Neural progenitor cell (in vitro differentiated cells): ENCODE measurements around the gene SMPD3. TPM values are rescaled to one million over a fixed set of nuclear protein-coding genes. Genes with fewer than 3 reads are reported as not detected.

Experiments used
- DNase-seq: peaks from one replicate; pipeline ENCODE4 v3.0.0-alpha.2; 2016; ENCODE audit warnings: low spot score
- H2AFZ ChIP-seq: fragments of 200-600 bp; sonication (generic); replicated peaks from 2 replicates; pipeline ENCODE4 v1.6.1; 2016; ENCODE audit warnings: antibody characterized with exemption
- H3F3A ChIP-seq: fragments of 200-600 bp; sonication (generic); 2 replicates; pipeline ENCODE4 v1.6.1; 2016; ENCODE audit warnings: antibody characterized with exemption, low read depth
- H3K27ac ChIP-seq: fragments of 200-600 bp; sonication (generic); 2 replicates; pipeline ENCODE4 v1.5.1; 2016; ENCODE audit warnings: mild to moderate bottlenecking
- H3K27me3 ChIP-seq: fragments of 200-600 bp; sonication (generic); 2 replicates; pipeline ENCODE4 v1.6.1; 2016; ENCODE audit warnings: mild to moderate bottlenecking, moderate library complexity
- H3K36me3 ChIP-seq: fragments of 200-600 bp; sonication (generic); 2 replicates; pipeline ENCODE4 v1.5.1; 2016
- H3K4me1 ChIP-seq: fragments of 200-600 bp; sonication (generic); 2 replicates; pipeline ENCODE4 v1.6.1; 2016; ENCODE audit warnings: mixed run types
- H3K4me2 ChIP-seq: fragments of 200-600 bp; sonication (generic); 2 replicates; pipeline ENCODE4 v1.6.1; 2016
- H3K4me3 ChIP-seq: fragments of 200-600 bp; sonication (generic); 2 replicates; pipeline ENCODE4 v1.5.1; 2016
- H3K79me2 ChIP-seq: fragments of 200-600 bp; sonication (generic); 2 replicates; pipeline ENCODE4 v1.6.1; 2016; ENCODE audit warnings: low read depth
- H3K9ac ChIP-seq: fragments of 200-600 bp; sonication (generic); 2 replicates; pipeline ENCODE4 v1.6.1; 2016
- H3K9me3 ChIP-seq: fragments of 200-600 bp; sonication (generic); 2 replicates; pipeline ENCODE4 v1.5.1; 2016; ENCODE audit warnings: low read depth
- H4K20me1 ChIP-seq: fragments of 200-600 bp; sonication (generic); 2 replicates; pipeline ENCODE4 v1.6.1; 2016; ENCODE audit warnings: low read depth
- H3K27ac Mint-ChIP-seq: 3 replicates; pipeline ENCODE4 v1.8.0; 2021; ENCODE audit warnings: mixed read lengths
- H3K27me3 Mint-ChIP-seq: 2 replicates; pipeline ENCODE4 v1.8.0; 2022; ENCODE audit warnings: low read depth, mild to moderate bottlenecking, inconsistent platforms, moderate library complexity, mixed read lengths; ENCODE audit not compliant: insufficient read depth
- H3K36me3 Mint-ChIP-seq: 3 replicates; pipeline ENCODE4 v1.8.0; 2021; ENCODE audit warnings: mixed read lengths
- H3K4me1 Mint-ChIP-seq: 3 replicates; pipeline ENCODE4 v1.8.0; 2021; ENCODE audit warnings: mixed read lengths
- H3K4me3 Mint-ChIP-seq: 3 replicates; pipeline ENCODE4 v1.8.0; 2021; ENCODE audit warnings: mild to moderate bottlenecking, moderate library complexity, mixed read lengths
- H3K9me3 Mint-ChIP-seq: 3 replicates; pipeline ENCODE4 v1.8.0; 2020; ENCODE audit warnings: mixed read lengths
- EZH2 ChIP-seq: fragments of 200-600 bp; sonication (generic); IDR thresholded peaks from 2 replicates; pipeline ENCODE4 v1.6.1; 2017; ENCODE audit warnings: antibody characterized with exemption, mild to moderate bottlenecking, moderate library complexity
- EZH2phosphoT487 ChIP-seq: fragments of 200-600 bp; sonication (generic); IDR thresholded peaks from 2 replicates; pipeline ENCODE4 v1.6.1; 2017; ENCODE audit warnings: antibody characterized with exemption
- total RNA-seq: library from RNA; depleted of rRNA; stranded (reverse); fragments of >200 nt; gene quantifications from 2 replicates; pipeline ENCODE4 v1.2.3, GENCODE V29; 2015; ENCODE audit warnings: low replicate concordance
- TF ChIP-seq, protein P1 (sequence below): fragments of 200-600 bp; sonication (generic); IDR thresholded peaks from 2 replicates; pipeline ENCODE4 v1.5.1; 2017; ENCODE audit warnings: antibody characterized with exemption, mild to moderate bottlenecking

The SMPD3 gene
- total RNA-seq, 1 donor from 2014 or later = not detected

DNA sequence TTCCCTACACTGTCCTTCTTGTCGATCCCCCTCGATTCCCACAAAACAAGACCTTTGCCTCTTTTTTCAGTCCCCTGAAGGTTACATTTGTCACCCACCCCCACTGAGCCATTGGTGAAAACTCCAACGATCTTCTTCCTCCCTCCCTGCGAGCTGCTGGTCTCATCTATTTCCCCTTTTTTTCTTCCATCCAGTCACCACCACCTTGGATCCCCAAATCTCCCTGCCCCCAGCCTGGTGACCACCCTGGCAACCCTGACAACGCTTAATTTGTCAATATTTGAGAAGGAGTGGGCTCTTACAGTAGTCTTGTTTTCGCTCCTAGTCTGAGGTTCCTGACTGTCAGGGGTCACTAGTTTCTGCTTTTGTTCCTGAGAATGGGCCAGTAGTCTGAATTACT is 62.9 kb downstream of the SMPD3 start:
- Histone ChIP-seq H3K36me3 (no peaks in the 10 kb centered on the region), H3K79me2 (no peaks in the 10 kb centered on the region), H3K4me2 (no peak overlapping the region), H3K4me1 (peaks cover 24% of the 10 kb centered on the region), H3K27ac (no peak overlapping the region), H4K20me1 (no peaks in the 10 kb centered on the region), H3K27me3 (no peaks in the 10 kb centered on the region), H3F3A (peaks cover 13% of the 10 kb centered on the region), H3K9ac (no peak overlapping the region), H3K4me3 (no peak overlapping the region), H3K9me3 (no peaks in the 10 kb centered on the region), H2AFZ (no peak overlapping the region)
- no peak overlapping the region for H3K4me3 Mint-ChIP-seq
- no peak for TF ChIP-seq EZH2phosphoT487
- no peak for TF ChIP-seq EZH2
- TF ChIP-seq, protein P1, sequence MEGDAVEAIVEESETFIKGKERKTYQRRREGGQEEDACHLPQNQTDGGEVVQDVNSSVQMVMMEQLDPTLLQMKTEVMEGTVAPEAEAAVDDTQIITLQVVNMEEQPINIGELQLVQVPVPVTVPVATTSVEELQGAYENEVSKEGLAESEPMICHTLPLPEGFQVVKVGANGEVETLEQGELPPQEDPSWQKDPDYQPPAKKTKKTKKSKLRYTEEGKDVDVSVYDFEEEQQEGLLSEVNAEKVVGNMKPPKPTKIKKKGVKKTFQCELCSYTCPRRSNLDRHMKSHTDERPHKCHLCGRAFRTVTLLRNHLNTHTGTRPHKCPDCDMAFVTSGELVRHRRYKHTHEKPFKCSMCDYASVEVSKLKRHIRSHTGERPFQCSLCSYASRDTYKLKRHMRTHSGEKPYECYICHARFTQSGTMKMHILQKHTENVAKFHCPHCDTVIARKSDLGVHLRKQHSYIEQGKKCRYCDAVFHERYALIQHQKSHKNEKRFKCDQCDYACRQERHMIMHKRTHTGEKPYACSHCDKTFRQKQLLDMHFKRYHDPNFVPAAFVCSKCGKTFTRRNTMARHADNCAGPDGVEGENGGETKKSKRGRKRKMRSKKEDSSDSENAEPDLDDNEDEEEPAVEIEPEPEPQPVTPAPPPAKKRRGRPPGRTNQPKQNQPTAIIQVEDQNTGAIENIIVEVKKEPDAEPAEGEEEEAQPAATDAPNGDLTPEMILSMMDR = no peak
- peak overlapping the region; percentile 9 for H3K27ac Mint-ChIP-seq
- H3K4me1 Mint-ChIP-seq = peaks cover 35% of the 10 kb centered on the region
- peaks cover 19% of the 10 kb centered on the region for H3K27me3 Mint-ChIP-seq
- H3K9me3 Mint-ChIP-seq = no peaks in the 10 kb centered on the region
- H3K36me3 Mint-ChIP-seq = no peaks in the 10 kb centered on the region
- DNase-seq = no peak

DNA sequence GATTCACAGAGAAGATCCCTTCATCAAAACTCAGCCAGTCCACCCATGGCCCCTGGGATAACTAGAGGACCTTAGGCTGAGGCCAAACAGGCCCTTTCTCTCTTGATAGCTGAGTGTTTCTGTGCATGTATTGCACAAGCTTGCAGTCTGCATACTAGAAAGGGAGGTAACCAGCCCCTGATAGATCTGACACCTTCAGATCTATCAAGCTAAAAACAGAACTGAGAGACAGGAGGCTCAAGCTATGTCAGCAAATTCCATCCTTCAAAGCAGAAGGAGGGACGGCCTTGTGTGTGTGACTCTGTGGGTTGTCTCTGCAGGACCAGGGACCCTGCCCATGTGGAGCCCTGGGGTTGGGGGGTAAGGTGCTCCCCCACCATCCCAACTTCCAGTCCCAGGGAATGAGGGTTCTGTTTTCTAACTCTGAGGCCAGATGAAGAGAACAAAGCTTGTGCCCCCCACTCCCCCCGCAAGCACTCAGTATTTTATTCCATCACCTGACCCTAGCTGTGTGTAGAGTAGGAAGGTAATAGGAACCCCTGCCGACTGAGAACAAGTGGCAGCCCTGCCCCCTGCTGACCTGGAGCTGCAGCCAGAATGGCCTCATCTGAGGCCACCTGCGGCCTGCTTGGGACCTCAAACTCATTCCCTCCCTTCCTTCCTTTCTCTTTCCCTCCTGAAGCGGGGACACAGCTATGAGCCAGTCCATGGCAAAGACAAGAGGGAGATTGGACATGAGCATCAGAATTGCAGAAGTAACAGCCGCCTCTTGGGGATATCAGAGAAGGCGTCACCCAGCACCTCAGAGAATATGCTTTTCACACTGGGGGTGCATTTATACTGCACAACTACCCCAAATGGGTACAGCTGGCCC is 63.8 kb downstream of the SMPD3 start:
- Histone ChIP-seq H2AFZ (no peak overlapping the region), H3K9me3 (no peaks in the 10 kb centered on the region), H3K27me3 (no peaks in the 10 kb centered on the region), H3K4me3 (no peak overlapping the region), H3K36me3 (no peaks in the 10 kb centered on the region), H3F3A (peaks cover 13% of the 10 kb centered on the region), H3K9ac (no peak overlapping the region), H3K79me2 (no peaks in the 10 kb centered on the region), H3K27ac (no peak overlapping the region), H3K4me2 (peak overlapping the region; percentile 9), H4K20me1 (no peaks in the 10 kb centered on the region), H3K4me1 (peaks cover 24% of the 10 kb centered on the region)
- Mint-ChIP-seq H3K9me3 (no peaks in the 10 kb centered on the region), H3K36me3 (no peaks in the 10 kb centered on the region), H3K4me1 (peaks cover 35% of the 10 kb centered on the region), H3K4me3 (no peak overlapping the region), H3K27ac (no peak overlapping the region), H3K27me3 (peaks cover 19% of the 10 kb centered on the region)
- peak; percentile 51 for DNase-seq
- no peak for TF ChIP-seq EZH2phosphoT487
- TF ChIP-seq EZH2 = no peak
- TF ChIP-seq, protein P1 = no peak

DNA sequence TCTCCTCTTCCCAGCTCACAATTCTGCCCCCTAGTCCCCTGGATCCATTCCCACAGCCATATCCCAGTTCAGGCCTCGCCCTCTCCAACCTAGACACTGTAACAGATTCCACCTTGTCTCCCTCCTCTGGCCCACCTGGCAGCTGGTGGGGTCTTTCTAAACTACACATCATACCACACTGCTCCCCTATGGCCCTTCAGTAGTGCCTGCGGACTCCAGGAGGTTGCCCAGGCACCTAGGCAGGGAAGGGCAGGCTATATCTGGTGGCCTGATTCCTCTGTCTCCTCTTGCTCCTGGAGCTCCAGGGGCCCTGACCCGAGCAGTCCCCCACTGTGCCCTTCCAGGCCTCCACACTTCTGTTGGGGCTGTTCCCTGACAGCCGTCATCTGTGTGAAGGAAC is 64.5 kb downstream of the SMPD3 start:
- Histone ChIP-seq H3K4me1 (peaks cover 24% of the 10 kb centered on the region), H2AFZ (no peak overlapping the region), H3K9me3 (no peaks in the 10 kb centered on the region), H3F3A (peaks cover 13% of the 10 kb centered on the region), H3K79me2 (no peaks in the 10 kb centered on the region), H3K4me3 (no peak overlapping the region), H3K4me2 (peak overlapping the region; percentile 9), H3K9ac (no peak overlapping the region), H4K20me1 (no peaks in the 10 kb centered on the region), H3K36me3 (no peaks in the 10 kb centered on the region), H3K27me3 (no peaks in the 10 kb centered on the region), H3K27ac (no peak overlapping the region)
- no peak overlapping the region for H3K4me3 Mint-ChIP-seq
- DNase-seq = no peak
- peaks cover 40% of the 10 kb centered on the region for H3K4me1 Mint-ChIP-seq
- H3K36me3 Mint-ChIP-seq = no peaks in the 10 kb centered on the region
- peaks cover 19% of the 10 kb centered on the region for H3K27me3 Mint-ChIP-seq
- H3K27ac Mint-ChIP-seq = peak overlapping the region; percentile 4
- no peaks in the 10 kb centered on the region for H3K9me3 Mint-ChIP-seq
- TF ChIP-seq EZH2phosphoT487 = no peak
- TF ChIP-seq EZH2 = no peak
- TF ChIP-seq, protein P1 = no peak
